Spleen (tissue), 7 donors: Measurements from ENCODE around the gene NR3C1.

Experiments used
- POLR2A ChIP-seq, 3 donors: fragments of 450-650 bp; IDR thresholded peaks; one replicate each; pipeline ENCODE4 v1.5.1; 2017; ENCODE audit warnings: antibody characterized with exemption in 3 of 3, mild to moderate bottlenecking in 1 of 3
- TF ChIP-seq, protein P1 (sequence below), 11 experiments: fragments of 200-600 bp in 7 of 11; fragments of 450-650 bp in 4 of 11; sonication (generic) in 4 of 11; IDR thresholded peaks in 8 of 11; conservative IDR thresholded peaks in 3 of 11; 1 replicate in 7 of 11; 2 replicates in 4 of 11; pipeline versions ENCODE4 v1.4.0 to v1.8.0; 2016 to 2021; ENCODE audit warnings: antibody characterized with exemption in 11 of 11, inconsistent platforms in 4 of 11, mild to moderate bottlenecking in 1 of 11
- donor health status: DM: no; HTN: no; CAD: no; lungs with moderate emphysema.
- donor health status: DM: no; HTN: no; CAD: no.
- donor health status: DM: no; HTN: no; CAD: no.

DNA sequence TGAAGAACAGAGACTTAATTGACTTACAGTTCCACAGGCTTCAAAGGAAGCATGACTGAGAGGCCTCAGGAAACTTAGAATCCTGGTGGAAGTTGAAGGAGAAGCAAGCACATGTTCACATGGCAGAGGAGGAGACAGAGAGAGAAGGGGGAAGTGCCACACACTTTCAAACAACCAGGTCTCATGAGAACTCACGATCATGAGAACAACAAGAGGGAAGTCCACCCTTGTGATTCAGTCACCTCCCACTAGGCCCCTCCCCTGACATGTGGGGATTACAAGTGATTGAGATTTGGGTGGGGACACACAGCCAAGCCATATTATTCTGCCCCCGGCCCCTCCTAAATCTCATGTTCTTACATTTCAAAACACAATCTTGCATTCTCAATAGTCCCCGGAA, 19.5 kb downstream of the NR3C1 start:
- TF ChIP-seq, protein P1, sequence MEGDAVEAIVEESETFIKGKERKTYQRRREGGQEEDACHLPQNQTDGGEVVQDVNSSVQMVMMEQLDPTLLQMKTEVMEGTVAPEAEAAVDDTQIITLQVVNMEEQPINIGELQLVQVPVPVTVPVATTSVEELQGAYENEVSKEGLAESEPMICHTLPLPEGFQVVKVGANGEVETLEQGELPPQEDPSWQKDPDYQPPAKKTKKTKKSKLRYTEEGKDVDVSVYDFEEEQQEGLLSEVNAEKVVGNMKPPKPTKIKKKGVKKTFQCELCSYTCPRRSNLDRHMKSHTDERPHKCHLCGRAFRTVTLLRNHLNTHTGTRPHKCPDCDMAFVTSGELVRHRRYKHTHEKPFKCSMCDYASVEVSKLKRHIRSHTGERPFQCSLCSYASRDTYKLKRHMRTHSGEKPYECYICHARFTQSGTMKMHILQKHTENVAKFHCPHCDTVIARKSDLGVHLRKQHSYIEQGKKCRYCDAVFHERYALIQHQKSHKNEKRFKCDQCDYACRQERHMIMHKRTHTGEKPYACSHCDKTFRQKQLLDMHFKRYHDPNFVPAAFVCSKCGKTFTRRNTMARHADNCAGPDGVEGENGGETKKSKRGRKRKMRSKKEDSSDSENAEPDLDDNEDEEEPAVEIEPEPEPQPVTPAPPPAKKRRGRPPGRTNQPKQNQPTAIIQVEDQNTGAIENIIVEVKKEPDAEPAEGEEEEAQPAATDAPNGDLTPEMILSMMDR (IDR thresholded peaks at IDR 0.05 in 8 of 11, conservative IDR thresholded peaks at IDR 0.05 in 3 of 11): no peak
- no peak for TF ChIP-seq POLR2A (IDR thresholded peaks at IDR 0.05)
